T-helper 9 cell (primary cell): ENCODE data around the gene RAI14.
"Not testable (repeated sequence)": the region's sequence is repeated elsewhere in the genome, so short reads cannot be mapped to it uniquely, and the experiment has no call there.

ENCODE experiments used
- DNase-seq: peaks from one replicate; pipeline ENCODE4 v3.0.0-alpha.2; 2020

RAI14 gene

GRCh38 chr5:34774139-34774538 is 118.0 kb downstream of the RAI14 start:
- DNase-seq, result no peak

GRCh38 chr5:34774678-34775077 is 118.5 kb downstream of the RAI14 start:
- not testable (repeated sequence) for DNase-seq

GRCh38 chr5:34775886-34776285 is 119.8 kb downstream of the RAI14 start:
- no peak for DNase-seq

- DNase-seq, result no peak
Observed at GRCh38 chr5:34778091-34778850, 122.1 kb downstream of the RAI14 start.

- DNase-seq, result not testable (repeated sequence)
Observed at GRCh38 chr5:34783892-34784291, 127.8 kb downstream of the RAI14 start.

- no peak for DNase-seq
Observed at GRCh38 chr5:34787035-34787434, 130.9 kb downstream of the RAI14 start.

GRCh38 chr5:34789021-34789531 is 132.9 kb downstream of the RAI14 start:
- no peak for DNase-seq

- no peak for DNase-seq
Observed at GRCh38 chr5:34789639-34790038, 133.5 kb downstream of the RAI14 start.

GRCh38 chr5:34790069-34790468 is 133.9 kb downstream of the RAI14 start:
- DNase-seq, result no peak

GRCh38 chr5:34791761-34792244 is 135.7 kb downstream of the RAI14 start:
- no peak for DNase-seq

GRCh38 chr5:34802834-34803563 is 146.9 kb downstream of the RAI14 start:
- DNase-seq, result no peak

GRCh38 chr5:34803974-34804732 is 148.0 kb downstream of the RAI14 start:
- DNase-seq, result no peak

GRCh38 chr5:34804913-34805312 is 148.8 kb downstream of the RAI14 start:
- no peak for DNase-seq

GRCh38 chr5:34806532-34806931 is 150.4 kb downstream of the RAI14 start:
- no peak for DNase-seq

GRCh38 chr5:34811706-34812105 is 155.6 kb downstream of the RAI14 start:
- no peak for DNase-seq

- DNase-seq, result no peak
Observed at GRCh38 chr5:34813509-34813908, 157.4 kb downstream of the RAI14 start.

- DNase-seq, result no peak
Observed at GRCh38 chr5:34817558-34818351, 161.6 kb downstream of the RAI14 start.

GRCh38 chr5:34818717-34819116 is 162.6 kb downstream of the RAI14 start:
- no peak for DNase-seq

GRCh38 chr5:34820593-34820992 is 164.5 kb downstream of the RAI14 start:
- no peak for DNase-seq

- DNase-seq, result no peak
Observed at GRCh38 chr5:34822956-34823715, 167.0 kb downstream of the RAI14 start.

- no peak for DNase-seq
Observed at GRCh38 chr5:34826347-34826746, 170.2 kb downstream of the RAI14 start.
